ENCODE results near the gene MYCN.

Gene MYCN

DNA sequence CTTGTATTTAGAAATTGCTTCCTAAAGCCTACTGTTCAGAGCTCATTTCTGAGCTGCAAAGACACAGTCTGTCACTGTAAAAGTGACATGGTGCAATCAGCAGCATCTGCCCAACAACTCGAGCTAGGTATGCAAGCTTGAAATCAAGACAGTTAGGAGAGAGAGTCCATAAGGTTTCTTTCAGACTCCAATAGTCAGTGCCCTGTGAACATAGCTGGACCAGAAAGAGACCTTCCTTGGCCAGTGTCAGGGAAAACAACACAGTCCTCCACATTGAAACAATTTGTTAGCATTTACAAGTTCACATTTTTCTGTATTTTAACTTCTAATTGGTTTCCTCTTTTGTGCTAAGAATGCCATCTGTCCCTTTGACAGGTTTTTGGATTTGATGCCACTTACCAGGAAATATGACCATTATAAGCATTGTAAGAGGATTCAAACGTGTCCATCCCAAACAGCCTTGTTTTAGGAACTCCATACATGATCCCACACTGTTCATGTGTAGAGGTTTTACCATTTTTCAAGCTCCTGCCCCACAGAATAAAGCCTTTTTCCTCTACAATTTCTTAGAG is 8.9 kb upstream of the MYCN start:
- DNase-seq (ENCODE audit: low read depth in 2 of 2): no peak

DNA sequence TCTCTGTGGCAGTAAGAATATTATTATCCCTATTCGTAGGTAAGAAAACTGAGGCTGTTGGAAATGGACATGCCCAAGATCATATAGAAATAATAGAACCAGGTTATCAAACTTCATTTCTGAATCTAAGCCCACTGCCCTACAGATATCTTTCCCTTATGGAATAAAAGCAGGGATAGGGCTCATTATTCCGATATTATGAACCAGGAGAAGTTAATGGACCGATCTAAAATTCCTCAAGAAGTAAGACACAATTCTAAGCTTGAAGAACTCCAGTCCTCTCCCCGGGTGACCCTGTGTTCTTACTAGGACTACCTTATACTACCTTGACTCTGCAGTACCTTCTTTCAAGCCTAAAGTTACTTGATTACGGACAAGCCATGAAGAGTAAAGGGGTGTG is 8.4 kb upstream of the MYCN start:
- no peak for DNase-seq (ENCODE audit: low read depth in 2 of 2)

DNA sequence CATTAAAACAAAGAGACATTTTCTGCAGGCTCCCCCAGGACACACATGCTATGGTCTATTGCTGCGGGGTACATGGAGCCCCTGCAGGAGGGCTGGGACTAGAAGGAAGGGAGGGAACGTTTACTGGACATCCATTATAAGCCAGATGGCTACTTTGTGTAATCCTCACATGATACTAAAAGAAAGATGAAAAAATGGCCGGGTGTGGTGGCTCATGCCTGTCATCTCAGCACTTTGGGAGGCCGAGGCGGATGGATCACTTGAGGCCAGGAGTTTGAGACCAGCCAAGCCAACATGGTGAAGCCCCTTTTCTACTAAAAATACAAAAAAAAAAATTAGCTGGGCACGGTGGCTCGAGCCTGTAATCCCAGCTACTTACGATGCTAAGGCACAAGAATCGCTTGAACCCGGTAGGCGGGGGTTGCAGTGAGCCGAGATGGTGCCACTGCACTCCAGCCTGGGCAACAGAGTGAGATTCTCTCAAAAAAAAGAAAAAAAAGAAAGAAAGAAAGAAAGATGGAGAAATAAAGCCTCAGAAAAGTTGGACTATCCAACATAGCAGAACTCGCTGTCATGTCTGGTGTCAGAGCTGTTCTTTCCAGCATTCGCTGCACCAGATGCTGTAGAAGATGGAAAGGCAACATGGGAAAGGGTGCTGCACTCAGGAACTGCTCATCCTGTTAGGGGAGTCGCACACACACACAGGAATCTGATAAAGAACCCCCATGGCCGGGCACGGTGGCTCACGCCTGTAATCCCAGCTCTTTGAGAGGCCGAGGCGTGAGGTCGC is 7.8 kb upstream of the MYCN start:
- no peak for DNase-seq (ENCODE audit: low read depth in 2 of 2)

DNA sequence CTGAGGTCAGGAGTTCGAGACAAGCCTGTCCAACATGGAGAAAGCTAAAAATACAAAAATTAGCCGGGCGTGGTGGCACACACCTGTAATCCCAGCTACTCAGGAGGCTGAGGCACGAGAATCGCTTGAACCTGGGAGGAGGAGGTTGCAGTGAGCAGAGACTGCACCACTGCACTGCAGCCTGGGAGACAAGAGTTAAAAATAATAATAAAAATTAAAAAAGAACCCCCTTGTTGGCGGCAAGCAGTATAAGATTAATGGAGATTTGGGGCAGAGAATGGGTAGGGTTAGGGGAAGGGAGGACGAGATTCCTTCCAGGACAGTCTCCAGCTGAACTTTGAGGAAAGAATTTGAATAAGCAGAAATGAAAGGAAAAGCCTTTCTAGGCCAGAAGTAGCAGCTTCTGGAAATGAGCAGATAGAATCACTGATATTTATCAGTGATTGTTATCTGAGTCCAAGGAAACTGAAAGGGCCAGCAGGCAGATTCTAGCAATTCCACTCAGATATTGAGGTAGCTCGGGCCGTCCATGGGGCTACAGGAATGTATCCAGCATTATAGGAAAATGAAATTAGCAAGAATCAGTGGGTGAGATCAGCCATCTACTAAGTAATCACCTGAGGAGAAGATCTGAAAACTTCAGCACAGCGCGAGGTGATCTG is 7.0 kb upstream of the MYCN start:
- DNase-seq (ENCODE audit: low read depth in 2 of 2): no peak

DNA sequence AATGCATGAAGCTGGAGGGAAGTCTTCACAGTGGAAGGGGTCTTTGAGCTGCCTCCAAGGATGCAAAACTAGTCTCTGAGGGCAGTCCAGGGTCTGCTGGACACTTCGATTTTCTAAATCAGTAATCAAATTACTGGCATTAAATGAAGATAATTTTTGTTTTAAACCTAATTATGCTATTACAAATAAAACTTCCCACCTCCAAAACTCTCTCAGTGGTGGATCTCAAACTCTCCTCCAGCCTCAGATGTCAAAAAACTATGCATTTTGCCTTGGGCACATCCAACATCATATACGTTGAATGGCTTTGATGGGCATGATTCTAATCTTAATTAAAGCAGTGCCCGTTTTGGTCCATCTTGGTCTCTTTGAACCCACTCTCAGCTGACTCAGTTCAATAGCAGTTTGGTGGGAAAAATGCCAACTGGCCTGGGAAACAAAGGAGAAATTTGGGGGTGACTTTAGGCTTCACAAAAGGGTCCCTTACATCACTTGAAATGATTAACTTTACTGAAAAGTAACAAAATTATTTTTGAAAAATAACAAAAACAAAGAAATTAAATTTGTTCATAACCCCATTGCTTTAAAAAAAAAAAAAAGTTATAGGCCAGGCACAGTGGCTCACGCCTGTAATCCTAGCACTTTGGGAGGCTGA is 5.9 kb upstream of the MYCN start:
- DNase-seq (ENCODE audit: low read depth in 2 of 2): no peak

DNA sequence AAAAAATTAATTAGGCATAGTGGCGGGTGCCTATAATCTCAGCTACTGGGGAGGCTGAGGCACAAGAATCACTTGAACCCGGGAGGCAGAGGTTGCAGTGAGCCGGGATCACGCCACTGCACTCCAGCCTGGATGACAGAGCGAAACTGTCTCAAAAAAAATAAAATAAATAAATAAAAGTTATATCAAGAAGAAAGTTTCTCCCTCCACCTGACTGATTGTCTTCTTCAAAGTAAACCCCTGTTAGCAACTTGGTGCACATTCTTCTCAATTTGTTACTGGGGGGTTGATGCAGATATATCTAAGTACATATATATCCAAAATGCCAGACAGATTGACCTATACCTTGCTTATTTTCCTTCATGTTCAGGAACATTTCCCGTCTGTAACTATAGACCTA is 5.2 kb upstream of the MYCN start:
- DNase-seq (ENCODE audit: low read depth in 2 of 2): no peak

DNA sequence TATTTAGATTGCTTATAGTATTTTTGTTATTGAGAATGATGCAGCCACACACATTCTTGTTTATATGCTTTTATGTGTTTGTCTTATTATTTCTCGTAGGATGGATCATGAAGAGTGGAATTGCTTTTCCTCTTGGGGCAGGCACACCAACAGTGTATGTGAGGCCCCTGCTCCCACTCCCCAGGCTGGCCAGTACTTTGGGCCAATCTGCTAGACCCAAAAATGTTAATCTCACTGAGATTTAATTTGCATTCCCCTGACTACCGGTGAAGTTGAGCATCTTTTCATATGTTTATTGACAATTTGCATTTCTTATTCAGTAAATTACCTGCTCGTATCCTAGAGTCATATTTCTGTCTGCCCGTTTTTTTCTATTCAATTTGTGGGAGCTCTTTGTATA is 4.7 kb upstream of the MYCN start:
- no peak for DNase-seq (ENCODE audit: low read depth in 2 of 2)

DNA sequence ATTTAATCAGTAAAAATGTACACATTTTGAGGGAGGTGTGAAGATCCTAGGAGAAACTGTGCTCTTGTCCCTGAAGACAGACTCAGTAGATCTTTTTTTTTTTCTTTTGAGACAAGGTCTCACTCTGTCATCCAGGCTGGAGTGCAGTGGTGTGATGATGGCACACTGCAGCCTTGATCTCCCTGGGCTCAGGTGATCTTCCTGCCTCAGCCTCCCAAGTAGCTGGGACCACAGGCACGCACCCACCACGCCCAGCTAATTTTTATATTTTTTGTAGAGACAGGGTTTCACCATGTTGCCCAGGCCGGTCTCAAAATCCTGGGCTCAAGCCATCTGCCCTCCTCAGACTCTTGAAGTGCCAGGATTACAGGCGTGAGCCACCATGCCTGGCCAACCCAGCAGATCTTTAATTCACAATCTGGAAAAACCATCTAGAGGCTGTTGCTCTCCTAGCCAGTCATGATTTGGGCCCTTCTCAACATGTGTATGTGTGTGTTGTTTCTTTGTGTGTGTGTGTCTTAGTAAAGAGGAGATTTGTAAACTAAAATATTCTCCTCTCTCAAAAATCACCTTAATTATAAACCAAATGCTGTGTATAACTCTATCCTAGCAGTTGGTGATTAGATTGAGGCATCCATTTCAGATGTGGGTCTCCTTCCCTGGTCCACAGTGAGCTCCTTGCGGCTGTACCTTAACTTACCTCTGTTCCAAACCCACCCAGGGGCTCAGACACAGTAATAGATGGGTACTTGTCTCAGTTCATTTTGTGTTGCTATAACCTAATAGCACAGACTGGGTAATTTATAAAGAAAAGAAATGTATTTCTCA is 3.9 kb upstream of the MYCN start:
- no peak for DNase-seq (ENCODE audit: low read depth in 2 of 2)

DNA sequence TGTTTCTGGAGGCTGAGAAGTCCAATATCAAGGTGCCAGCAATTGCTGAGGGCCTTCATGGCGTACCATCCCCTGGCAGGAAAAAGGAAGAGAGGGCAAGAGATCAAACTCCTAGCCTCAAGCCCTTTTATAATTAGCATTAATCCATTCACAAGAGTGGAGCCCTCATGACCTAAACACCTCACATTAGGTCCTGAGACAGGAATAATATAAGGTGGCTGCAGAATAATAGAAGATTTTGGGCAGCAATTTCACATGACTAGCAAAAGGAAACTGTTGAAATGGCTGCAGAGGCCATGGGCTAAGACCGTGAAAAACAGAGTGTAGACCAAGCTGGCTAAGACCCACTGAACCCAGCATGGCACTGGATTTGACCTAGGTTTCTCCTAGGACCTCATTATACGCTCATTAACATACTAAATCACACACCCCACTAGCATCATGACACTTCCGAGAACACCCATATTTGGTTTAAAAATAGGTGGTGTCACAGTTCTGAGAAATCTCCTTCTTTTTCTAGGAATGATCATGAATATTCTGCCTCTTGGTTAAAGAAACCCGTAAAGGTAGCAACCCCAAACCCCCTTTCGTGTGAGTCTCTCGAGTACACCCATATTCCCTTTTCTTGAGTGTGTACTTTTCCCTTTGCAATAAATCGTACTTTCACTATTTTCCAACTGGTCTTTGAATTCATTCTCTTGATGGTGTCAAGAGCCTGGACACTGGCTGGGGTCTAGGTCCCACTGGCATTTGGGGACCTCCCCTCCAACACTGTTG is 3.1 kb upstream of the MYCN start:
- no peak for DNase-seq (ENCODE audit: low read depth in 2 of 2)

DNA sequence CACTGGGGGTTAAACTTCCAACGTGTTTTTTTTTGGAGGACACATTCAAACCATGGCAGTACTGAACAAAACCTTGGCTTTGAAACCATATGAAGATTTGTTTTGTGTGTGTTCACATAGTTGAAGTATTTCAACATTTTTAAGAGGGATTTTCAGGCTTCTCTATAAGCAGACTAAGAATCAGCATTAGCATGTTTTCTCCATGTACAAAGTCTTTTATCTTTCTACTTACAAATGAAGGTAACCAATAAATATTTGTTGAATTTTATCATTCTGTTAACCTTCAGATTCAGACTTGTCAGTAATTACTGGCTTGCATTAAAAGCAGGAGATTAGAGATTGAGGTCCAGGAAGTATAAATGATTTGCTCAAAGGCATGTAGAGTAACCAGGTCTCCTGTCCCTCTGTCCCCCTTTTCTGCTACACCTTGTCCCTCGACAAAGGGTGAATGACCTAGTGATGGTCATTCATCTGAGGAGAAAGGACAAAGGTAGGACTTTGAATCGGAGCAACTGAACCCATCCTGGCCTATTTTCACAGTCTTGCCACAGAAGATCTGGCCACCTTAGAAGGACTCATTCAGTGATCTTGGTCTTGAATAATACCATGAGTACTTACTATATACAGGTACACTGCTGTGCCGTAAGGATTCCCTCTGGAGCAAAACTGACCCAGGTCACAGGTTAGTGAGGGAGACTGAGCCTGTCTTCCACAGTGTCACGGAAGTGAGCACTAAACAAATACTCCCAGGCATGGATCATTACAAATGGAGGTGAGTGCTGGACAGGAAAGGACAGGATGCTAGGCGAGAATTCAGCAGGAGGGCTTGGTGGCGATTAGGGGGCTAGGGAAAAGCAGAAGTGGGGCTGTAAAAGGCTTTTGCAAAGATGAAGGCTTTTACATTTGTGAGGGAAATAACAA is 2.2 kb upstream of the MYCN start:
- no peak for DNase-seq (ENCODE audit: low read depth in 2 of 2)

DNA sequence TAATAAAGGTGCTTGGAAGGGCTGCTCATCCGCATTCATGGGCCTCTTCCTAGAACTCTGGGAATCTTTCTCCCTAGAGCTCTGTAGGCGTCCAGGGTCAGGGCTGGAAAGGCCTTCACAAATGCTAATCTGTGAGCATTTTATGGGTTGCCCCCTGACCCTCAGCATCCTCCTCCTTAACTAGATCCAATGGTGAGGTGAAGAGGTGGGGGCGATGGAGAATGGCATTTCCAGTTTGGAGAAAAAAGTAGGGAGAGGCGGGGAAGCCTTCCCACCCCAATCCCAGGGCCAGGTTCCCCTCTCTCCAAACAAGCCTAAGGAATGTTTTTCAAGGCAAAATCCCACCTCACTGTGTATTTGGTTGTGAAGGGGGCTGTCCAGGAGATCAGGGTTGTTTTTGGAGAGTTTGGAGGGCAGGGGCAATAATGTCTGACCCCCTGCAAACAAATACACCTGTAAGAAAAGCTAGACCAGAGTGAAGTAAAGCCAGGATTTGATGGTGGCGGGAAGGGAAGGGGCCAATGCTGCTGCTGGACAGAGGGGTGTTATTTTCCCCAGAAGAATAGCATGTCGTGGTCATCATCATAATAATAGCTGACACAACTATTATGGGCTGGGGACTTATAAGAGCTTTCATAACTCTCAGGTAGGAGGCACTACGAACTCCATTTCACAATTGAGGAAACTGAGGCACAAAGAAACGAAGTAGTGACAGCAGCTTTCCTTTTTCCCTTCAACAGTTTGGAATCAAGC is 1.4 kb upstream of the MYCN start:
- no peak for DNase-seq (ENCODE audit: low read depth in 2 of 2)

DNA sequence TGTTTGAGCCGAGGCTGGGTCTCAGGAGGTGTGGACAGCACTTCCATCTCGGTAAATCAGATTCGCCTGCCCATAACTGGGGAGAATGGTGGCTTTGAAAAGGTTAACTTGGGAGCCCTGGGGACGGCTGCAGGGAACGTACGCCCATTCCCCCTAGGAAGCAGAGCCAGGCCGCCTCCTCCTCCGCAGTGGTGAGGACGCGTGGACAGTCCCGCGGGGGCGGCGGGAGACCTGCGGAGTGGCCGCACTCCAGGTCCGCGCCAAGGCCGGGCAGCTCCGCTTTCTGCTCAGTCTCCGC is 845 bp upstream of the MYCN start:
- no peak for DNase-seq (ENCODE audit: low read depth in 2 of 2)

DNA sequence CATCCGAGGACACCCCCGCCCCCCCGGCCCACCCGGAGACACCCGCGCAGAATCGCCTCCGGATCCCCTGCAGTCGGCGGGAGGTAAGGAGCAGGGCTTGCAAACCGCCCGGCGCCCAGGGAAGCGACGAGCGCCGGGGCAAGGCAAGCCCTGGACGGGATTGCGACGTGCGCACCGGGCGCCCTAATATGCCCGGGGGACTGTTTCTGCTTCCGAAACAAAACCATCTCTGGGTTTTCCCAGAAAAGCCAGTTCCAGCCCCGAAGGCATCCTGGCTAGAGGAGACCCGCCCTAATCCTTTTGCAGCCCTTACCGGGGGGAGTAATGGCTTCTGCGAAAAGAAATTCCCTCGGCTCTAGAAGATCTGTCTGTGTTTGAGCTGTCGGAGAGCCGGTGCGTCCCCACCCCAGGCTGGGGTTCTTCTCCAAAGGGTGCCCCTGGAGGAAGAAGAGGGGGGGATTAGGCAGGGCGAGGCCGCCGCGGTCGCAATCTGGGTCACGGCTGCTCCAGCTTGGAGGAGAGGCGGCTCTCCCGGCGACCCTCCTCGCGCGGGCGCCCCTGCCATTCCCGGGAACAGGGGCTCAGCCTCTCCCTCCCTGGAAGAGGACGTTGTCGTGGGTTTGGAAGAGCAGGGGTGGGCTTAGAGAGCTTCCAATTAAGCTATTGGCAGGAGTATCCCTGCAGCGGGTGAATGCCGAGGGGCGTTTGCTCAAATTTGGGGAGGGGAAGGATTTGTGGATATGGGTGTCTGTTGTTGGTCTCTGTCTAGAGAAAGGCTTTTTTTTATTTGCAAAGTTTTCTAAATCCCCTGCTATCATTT is 521 bp downstream of the MYCN start:
- no peak for DNase-seq (ENCODE audit: low read depth in 2 of 2)

DNA sequence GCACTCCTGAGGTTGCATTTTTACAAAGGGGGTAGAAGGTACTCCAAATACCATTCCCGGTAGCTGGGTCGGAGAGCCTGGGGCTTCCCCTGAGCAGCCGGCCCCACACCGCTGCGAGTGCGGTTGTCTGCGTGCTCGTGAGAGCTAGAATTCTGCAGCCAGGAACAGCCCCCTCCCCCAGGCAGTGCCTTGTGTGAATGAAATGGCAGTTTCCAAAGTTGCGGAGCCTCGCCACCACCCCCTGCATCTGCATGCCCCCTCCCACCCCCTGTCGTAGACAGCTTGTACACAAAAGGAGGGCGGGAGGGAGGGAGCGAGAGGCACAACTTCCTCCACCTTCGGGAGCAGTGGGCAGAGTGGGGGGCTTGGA is 1.1 kb downstream of the MYCN start:
- no peak for DNase-seq (ENCODE audit: low read depth in 2 of 2)

DNA sequence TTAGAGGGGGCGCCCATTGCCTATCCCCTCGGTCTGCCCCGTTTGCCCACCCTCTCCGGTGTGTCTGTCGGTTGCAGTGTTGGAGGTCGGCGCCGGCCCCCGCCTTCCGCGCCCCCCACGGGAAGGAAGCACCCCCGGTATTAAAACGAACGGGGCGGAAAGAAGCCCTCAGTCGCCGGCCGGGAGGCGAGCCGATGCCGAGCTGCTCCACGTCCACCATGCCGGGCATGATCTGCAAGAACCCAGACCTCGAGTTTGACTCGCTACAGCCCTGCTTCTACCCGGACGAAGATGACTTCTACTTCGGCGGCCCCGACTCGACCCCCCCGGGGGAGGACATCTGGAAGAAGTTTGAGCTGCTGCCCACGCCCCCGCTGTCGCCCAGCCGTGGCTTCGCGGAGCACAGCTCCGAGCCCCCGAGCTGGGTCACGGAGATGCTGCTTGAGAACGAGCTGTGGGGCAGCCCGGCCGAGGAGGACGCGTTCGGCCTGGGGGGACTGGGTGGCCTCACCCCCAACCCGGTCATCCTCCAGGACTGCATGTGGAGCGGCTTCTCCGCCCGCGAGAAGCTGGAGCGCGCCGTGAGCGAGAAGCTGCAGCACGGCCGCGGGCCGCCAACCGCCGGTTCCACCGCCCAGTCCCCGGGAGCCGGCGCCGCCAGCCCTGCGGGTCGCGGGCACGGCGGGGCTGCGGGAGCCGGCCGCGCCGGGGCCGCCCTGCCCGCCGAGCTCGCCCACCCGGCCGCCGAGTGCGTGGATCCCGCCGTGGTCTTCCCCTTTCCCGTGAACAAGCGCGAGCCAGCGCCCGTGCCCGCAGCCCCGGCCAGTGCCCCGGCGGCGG is 1.7 kb downstream of the MYCN start:
- DNase-seq (ENCODE audit: low read depth in 2 of 2): no peak

DNA sequence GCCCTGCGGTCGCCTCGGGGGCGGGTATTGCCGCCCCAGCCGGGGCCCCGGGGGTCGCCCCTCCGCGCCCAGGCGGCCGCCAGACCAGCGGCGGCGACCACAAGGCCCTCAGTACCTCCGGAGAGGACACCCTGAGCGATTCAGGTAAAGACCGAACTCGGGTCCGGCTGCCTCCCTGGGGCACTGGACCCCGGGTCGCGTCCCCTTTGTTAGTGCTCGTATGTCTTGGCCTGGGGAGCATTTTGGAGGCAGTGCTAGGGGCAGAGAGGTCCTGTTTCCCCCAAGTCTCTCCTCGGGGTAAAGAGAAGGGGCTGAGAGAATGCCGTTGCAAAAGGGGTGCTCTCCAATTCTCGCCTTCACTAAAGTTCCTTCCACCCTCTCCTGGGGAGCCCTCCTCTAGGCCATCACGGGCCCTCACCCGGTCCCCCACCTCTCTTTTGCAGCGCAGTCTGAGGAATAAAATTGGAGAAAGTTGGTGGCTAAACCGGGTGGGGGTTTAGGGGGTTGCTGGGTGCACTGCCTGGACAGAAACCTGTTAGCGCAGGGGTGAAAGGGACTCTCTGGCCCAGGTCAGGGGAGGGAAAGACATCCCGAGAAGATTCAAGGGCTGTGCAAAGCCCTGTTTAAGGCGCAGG is 2.5 kb downstream of the MYCN start:
- DNase-seq (ENCODE audit: low read depth in 2 of 2): no peak

All from fibroblast of skin of left biceps (primary cell).